ENCODE measurements around the gene PDE3A. TPM values are rescaled to one million over a fixed set of nuclear protein-coding genes. Genes with fewer than 3 reads are reported as not detected.

PDE3A gene
- total RNA-seq, 1 donor from 2014 or later, result 161 TPM

DNA sequence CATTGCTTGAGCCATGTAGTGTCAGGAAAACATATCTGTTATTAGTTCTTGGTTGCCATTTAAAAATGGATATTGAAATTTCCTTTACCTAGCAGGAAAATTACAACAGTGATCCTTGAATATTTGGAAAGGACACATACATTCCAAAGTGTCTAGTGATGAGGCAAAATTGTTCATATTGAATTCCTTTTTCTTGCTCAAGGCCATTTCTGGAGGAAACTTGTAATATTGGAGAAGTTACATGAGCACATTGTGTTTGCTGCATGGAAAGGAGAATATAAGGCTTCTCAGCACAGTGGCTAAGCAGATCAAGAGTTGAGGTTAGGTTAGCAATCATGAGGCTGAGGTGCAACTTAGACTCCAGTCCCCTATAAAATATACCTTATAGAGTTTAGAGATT, 121.9 kb downstream of the PDE3A start:
- H3K4me1 ChIP-seq, result peaks cover 93% of the 10 kb centered on the region
- no peaks in the 10 kb centered on the region for H3K36me3 ChIP-seq
- intact Hi-C loops (cut with micrococcal nuclease), result no loop called here
- no peak for DNase-seq
- H3K4me3 ChIP-seq, result no peak overlapping the region
- no peaks in the 10 kb centered on the region for H3K27me3 ChIP-seq (ENCODE audit: low read depth)
- H3K9me3 ChIP-seq (replicated peaks), result no peaks in the 10 kb centered on the region
- no peak overlapping the region for H3K27ac ChIP-seq (replicated peaks)
- TF ChIP-seq, protein P1, sequence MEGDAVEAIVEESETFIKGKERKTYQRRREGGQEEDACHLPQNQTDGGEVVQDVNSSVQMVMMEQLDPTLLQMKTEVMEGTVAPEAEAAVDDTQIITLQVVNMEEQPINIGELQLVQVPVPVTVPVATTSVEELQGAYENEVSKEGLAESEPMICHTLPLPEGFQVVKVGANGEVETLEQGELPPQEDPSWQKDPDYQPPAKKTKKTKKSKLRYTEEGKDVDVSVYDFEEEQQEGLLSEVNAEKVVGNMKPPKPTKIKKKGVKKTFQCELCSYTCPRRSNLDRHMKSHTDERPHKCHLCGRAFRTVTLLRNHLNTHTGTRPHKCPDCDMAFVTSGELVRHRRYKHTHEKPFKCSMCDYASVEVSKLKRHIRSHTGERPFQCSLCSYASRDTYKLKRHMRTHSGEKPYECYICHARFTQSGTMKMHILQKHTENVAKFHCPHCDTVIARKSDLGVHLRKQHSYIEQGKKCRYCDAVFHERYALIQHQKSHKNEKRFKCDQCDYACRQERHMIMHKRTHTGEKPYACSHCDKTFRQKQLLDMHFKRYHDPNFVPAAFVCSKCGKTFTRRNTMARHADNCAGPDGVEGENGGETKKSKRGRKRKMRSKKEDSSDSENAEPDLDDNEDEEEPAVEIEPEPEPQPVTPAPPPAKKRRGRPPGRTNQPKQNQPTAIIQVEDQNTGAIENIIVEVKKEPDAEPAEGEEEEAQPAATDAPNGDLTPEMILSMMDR (IDR thresholded peaks at IDR 0.05; ENCODE audit: borderline replicate concordance), result no peak

DNA sequence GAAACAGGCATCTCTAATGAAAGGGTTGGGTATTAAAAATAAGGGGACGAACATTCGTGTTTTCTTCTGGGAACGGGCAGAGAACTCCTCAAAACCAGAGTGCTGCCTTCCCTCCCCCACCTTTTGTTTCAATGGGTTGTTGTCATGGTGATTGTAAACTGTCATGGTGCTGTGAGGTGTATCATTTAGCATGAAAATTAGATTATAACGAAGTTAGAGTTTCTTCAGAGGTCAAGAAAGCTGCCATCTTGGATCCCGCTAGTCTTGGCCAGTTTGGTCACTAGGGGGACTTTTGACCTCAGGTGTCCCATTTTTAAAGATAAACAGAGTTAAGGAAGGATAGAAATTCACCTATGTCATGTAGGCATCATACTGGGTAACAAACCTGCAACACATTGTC, 123.0 kb downstream of the PDE3A start:
- intact Hi-C loops (cut with micrococcal nuclease), result no loop called here
- TF ChIP-seq, protein P1 (IDR thresholded peaks at IDR 0.05; ENCODE audit: borderline replicate concordance), result no peak
- Histone ChIP-seq H3K27me3 (ENCODE audit: low read depth) (no peaks in the 10 kb centered on the region), H3K4me1 (peaks cover 93% of the 10 kb centered on the region), H3K36me3 (no peaks in the 10 kb centered on the region), H3K9me3 (replicated peaks) (no peaks in the 10 kb centered on the region), H3K27ac (replicated peaks) (no peak overlapping the region), H3K4me3 (no peak overlapping the region)
- DNase-seq, result no peak

DNA sequence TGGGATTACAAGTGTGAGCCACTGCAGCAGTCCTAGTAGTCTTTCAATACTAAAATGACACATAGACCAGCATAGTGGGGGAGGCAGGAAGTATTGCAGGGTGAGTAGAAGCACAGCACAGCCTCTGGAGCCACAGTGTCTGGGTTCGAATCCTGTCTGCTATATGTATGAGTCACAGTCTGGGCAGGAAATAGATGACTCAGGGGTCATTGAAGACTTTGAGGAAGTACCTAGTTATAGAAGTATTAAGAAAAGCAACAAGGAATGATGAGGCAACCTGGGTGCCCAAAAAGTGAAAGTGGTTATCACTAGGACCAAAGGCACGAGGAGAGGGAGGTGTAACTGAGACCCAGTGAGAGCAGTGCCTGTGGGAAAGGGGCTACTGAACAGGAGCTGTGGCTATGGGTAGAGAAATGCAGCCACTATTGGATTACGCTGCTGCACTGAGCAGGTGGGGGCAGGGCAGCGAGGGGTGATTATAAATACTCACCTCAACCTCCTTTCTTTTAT, 124.0 kb downstream of the PDE3A start:
- Histone ChIP-seq H3K9me3 (replicated peaks) (no peaks in the 10 kb centered on the region), H3K36me3 (no peaks in the 10 kb centered on the region), H3K4me1 (peaks cover 92% of the 10 kb centered on the region), H3K27ac (replicated peaks) (peak overlapping the region; percentile 20), H3K4me3 (no peak overlapping the region), H3K27me3 (ENCODE audit: low read depth) (no peaks in the 10 kb centered on the region)
- no peak for DNase-seq
- TF ChIP-seq, protein P1 (IDR thresholded peaks at IDR 0.05; ENCODE audit: borderline replicate concordance), result no peak
- intact Hi-C loops (cut with micrococcal nuclease), result no loop called here

DNA sequence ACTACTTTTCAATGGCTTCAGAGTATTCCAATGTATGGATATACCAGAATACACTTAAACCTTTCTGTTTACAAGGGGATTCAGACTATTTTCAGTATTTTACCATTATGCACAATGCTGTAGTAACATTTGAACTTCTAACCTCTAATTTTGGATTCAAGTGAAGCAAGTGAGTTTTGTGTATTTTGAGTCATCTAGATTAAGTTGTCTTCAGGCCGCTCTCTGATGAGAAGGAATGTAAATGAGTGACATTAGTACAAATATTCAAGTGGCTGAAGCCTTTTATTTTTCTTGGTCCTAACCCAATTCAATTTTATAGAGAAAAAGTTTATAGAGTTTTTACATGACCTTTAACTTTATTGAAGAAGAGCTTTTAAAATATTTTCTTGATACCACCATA, 125.6 kb downstream of the PDE3A start:
- no peaks in the 10 kb centered on the region for H3K27me3 ChIP-seq (ENCODE audit: low read depth)
- H3K4me3 ChIP-seq, result no peak overlapping the region
- intact Hi-C loops (cut with micrococcal nuclease), result no loop called here
- TF ChIP-seq, protein P1 (IDR thresholded peaks at IDR 0.05; ENCODE audit: borderline replicate concordance), result no peak
- no peak for DNase-seq
- H3K36me3 ChIP-seq, result no peaks in the 10 kb centered on the region
- no peaks in the 10 kb centered on the region for H3K9me3 ChIP-seq (replicated peaks)
- peaks cover 87% of the 10 kb centered on the region for H3K4me1 ChIP-seq
- peak overlapping the region; percentile 2 for H3K27ac ChIP-seq (replicated peaks)

DNA sequence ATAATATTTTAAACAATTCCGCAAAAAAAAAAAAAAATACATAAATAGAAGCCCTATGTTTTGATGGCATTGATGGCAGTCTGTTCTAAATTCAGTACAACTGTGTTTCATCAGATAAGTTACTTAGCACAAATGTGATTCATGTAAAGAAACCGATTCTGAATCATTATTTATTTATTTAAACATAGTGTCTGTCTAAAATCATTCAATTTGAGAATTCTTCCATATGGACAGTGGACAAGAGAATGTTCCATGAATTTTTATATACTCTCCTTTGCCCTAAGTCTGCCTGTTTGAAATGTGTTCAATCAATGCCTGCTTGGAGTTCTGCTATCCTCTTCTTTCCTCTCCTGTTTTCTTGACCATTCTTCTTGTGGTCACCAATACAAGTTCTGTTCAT, 126.5 kb downstream of the PDE3A start:
- peaks cover 87% of the 10 kb centered on the region for H3K4me1 ChIP-seq
- H3K9me3 ChIP-seq (replicated peaks), result no peaks in the 10 kb centered on the region
- H3K27ac ChIP-seq (replicated peaks), result peak overlapping the region; percentile 20
- TF ChIP-seq, protein P1 (IDR thresholded peaks at IDR 0.05; ENCODE audit: borderline replicate concordance), result no peak
- H3K4me3 ChIP-seq, result no peak overlapping the region
- no peaks in the 10 kb centered on the region for H3K27me3 ChIP-seq (ENCODE audit: low read depth)
- intact Hi-C loops (cut with micrococcal nuclease), result no loop called here
- DNase-seq, result no peak
- H3K36me3 ChIP-seq, result no peaks in the 10 kb centered on the region
